ENCODE measurements around the gene RABGEF1.
A peak's percentile ranks its signal among the peaks of the same experiment; 100 is the strongest.
"Not testable (repeated sequence)": the region's sequence is repeated elsewhere in the genome, so short reads cannot be mapped to it uniquely, and the experiment has no call there.

The RABGEF1 gene

DNA sequence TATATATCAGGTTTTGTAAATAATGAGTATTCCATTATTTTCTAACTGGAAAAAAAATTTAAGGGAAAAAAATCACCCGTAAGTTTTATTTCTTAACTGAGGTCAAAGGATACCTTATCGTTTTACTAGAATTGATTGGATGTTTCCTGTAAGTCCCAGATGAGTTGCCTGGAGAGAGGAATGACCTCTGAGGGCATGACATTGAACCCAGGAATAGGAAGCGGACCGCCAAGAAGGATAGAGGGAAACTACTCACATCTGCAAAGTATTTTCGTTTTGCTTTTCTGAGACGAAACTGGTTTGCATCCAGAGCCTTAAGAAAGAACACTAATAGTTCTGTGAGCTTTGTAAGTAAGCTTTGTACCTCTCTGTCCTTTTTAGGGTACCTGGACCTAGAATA, 17.4 kb downstream of the RABGEF1 start:
- in situ Hi-C loops (cut with MboI; ENCODE audit: low pct_unique_long_range_greater_than_20kb, low sequenced_read_pairs) = no loop called here
- no peak for DNase-seq

DNA sequence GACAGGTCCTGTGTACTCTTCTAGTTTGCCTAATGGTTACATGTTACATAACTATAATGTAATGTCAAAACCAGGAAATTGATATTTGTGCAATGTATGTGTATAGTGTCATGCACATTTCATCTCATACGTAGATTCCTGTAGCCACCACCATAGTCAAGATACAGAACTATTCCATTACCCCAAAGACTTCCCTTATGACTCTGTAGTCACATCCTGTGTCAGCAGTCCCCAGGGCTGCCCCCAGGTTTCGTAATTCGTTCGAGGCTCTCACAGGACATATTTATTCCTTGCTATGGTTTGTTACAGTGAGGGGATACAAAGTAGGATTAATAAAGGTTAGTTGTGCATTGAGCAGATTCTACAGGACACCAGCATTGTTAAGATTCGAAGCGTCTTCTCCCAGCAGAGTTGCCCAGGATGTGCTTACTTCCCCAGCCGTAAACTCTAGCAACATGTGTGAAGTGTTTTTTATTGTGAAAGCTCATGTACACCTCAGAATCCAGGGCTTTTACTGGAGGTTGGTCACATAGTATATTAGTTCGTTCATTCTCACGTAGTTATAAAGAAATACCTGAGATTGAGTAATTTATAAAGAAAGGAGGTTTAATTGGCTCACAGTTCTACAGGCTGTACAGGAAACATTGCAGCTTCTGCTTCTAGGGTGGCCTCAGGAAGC, 18.6 kb downstream of the RABGEF1 start:
- in situ Hi-C loops (cut with MboI; ENCODE audit: low pct_unique_long_range_greater_than_20kb, low sequenced_read_pairs) = no loop called here
- DNase-seq = peak; percentile 53

DNA sequence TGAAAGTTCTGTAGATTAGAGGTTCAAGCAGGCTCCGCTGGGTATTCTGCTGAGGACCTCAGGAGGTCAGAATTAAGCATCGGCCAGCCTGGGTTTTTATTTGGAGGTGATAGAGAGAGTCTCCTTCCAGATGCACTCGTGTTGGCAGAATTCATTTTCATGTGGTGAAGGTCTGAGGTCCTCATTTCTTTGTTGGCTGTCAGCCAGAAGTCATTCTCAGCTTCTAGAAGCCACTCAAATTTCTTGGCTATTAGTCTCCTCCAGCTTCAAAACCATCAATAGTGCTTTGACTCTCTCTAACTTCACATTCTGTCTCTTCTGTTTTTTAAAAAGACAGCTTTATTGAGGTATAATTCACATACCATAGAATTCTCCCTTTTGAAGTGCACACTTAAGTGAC, 22.6 kb downstream of the RABGEF1 start:
- DNase-seq; in situ Hi-C loops (cut with MboI; ENCODE audit: low pct_unique_long_range_greater_than_20kb, low sequenced_read_pairs): not testable (repeated sequence)

DNA sequence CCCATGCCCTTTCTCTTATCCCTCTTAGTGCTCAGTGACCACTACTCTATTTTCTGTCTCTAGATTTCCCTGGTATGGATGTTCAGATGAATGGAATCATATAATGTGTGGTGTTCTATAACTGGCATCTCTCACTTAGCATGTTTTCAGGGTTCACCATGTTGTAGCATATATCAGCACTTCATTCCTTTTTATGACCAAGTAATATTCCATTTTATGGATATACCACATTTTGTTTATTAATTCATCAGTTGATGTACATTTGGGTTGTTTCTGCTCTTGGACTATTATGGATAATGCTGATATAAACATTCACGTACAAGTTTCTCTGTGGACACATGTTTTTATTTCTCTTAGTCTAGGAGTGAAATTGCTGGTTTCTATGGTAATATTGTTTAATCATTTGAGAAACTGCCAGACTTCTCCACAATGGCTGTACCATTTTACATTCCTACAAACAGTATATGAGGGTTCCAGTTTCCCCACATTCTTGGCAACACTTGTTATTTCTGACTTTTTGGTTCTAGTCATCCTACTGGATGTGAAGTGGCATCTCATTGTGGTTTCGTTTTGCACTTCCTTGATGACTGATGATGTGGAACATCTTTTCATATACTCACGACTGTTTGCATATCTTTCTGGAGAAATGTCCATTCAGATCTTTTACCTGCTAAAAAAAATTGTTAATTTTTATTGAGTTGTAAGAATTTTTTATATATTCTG, 23.3 kb downstream of the RABGEF1 start:
- peak; percentile 19 for DNase-seq
- in situ Hi-C loops (cut with MboI; ENCODE audit: low pct_unique_long_range_greater_than_20kb, low sequenced_read_pairs) = not testable (repeated sequence)

DNA sequence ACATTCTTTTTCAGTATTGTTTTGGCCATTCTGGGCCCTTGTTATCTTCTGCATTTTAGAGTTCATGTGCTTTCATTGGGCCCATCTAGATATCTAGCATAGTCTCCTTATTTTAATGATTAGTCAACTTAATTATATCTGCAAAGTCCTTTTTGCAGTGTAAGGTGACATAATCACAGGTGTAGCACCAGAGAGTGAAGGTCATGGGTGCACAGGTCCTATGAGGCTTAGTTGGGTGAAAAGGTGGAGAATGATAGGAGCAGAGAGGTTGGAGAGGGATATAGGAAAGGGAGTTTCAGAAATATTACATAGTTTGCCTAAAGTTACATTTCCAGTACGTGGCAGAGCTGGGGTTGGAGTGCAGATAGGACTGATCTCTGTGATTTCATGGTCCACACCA, 24.4 kb downstream of the RABGEF1 start:
- in situ Hi-C loops (cut with MboI; ENCODE audit: low pct_unique_long_range_greater_than_20kb, low sequenced_read_pairs); DNase-seq: not testable (repeated sequence)

DNA sequence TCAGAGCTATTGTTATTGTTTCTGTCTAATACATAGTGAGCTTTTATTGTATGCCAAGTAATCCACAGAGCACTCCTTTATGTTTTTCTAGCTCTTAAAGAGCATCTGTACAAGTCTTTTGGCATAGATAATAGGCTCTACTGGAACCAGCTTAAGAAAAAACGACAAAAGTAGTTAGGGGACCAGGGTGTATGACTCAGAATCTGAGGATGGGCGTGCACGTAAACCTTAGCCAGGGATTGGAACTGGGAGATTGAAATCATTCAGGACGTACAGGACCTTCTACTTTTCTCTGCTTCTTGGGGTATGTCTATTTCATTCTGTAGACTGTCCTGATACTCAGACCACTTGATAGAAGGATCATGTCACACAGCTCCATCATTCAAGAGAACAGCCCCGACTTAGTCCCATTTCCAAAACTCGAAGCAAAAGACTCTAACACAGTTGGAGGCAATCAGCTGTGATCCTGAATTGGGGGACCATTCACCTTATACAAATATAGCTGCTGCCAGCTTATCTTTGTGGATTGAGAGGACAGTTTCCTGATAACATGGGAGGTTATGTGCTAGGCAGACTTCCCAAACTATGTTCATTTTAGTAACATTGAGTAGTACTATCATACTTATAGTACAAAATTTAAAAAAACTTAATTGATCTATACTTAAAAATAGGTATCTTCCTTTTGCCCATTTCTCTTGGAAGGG, 24.9 kb downstream of the RABGEF1 start:
- in situ Hi-C loops (cut with MboI; ENCODE audit: low pct_unique_long_range_greater_than_20kb, low sequenced_read_pairs); DNase-seq: not testable (repeated sequence)

DNA sequence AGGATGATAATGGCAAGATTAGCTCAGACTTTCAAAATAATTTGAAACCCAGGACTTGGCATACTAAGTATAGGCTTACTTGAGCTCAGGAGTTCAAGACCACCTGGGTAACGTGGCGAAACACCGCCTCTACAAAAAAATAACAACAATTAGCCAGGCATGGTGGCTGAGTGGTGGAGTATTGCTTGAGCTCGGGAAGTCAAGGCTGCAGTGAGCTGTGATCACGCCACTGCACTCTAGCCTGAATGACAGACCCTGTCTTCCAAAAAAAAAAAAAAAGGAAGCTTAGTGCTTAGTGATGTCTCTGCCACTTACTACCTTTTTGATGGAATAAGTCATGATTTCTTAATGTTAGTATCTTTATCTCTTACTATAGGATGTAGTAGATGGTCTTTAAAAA, 25.5 kb downstream of the RABGEF1 start:
- peak; percentile 32 for DNase-seq
- in situ Hi-C loops (cut with MboI; ENCODE audit: low pct_unique_long_range_greater_than_20kb, low sequenced_read_pairs) = no loop called here

DNA sequence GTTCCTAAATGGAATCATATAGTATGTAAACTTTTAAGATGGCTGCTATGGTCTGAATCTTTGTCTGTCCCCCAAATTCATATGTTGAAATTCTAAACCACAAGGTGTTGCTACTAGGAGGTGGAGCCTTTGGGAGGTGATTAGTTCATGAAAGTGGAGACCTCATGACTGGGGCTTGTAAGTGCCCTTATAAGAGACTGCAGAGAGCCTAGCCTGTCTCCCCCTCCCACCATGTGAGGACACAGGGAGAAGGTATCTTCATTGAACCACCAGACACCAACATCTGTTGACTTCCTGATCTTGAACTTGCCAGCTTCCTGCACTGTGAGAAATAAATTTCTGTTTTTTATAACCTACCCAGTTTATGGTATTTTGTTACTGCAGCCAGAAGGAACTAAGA, 27.0 kb downstream of the RABGEF1 start:
- in situ Hi-C loops (cut with MboI; ENCODE audit: low pct_unique_long_range_greater_than_20kb, low sequenced_read_pairs) = not testable (repeated sequence)
- DNase-seq = peak; percentile 37

DNA sequence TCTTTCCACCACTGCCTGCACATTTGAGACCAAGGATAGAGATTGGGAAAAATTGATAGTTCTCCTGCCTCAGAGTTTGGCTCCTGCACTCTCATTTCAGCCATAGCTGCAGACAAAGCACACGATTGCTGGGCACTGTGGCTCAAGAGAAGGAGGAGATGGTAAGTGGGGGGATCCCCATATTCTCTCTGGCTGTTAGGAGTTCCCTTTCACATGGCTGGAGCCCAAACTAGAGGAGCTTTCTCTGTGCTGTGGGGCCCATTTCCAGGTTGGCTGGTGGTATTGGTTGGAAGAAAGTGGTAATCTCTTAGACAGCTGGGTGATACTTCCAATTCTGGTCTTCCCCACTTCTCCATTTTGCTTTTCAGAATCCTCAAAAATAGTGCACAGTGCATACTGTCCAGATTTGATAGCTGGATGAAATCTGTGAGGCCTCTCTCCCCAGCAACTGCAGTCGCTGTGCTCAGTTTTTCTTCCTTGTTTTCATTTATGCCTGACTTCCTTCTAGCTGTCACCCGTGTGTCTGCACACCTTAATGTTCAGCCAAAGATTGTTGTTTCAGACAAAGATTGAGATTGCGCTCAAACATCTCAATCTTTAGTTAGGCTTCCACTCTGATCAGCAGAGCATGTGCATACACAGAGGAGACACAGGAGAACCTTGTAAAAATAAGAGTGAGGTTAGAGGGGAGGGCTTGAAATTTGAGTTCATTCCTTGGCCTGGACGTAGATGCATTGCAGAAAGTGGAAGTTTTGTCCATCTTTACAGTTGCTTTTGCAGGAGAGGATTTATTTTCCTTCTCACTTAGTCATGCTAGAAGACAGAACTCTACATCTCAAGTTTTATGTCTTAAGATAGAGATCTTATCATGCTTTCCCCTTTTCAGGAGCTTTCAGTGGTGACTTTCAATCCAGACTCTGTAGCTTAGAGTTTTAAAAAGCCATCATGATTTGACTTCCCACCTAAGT, 28.6 kb downstream of the RABGEF1 start:
- DNase-seq = peak; percentile 37
- in situ Hi-C loops (cut with MboI; ENCODE audit: low pct_unique_long_range_greater_than_20kb, low sequenced_read_pairs) = no loop called here

DNA sequence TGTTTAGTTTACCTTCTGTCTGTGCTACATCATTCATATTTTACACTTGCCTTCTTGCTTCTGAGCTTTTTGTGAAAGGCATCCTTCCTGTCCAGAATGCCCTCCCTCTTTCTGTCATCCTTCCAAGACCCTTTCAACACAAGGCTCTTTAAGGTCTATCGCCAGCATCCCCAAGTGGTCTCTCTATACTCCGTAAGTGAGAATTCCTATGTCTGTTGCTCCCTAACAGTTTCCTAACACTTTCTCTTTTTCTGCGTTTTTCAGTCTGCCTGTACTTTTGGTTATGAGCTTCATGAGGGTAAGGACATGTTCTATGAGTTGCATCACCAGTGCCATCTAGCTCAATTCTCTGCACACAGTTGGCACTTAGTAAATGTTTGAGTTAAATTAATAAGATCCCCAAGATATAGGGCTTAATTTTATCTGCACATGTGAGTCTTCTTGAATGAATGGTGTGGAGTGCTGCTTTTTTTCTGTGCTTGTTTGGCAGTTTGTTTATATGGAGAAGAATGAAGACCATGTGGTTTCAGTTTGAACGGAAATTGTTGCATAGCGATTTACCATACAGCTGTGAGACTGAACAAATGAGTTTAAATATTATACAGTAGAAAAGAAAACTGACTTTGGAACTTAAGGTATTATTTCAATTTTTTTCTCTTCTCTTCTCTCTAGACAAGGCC, 29.4 kb downstream of the RABGEF1 start:
- in situ Hi-C loops (cut with MboI; ENCODE audit: low pct_unique_long_range_greater_than_20kb, low sequenced_read_pairs) = no loop called here
- no peak for DNase-seq

DNA sequence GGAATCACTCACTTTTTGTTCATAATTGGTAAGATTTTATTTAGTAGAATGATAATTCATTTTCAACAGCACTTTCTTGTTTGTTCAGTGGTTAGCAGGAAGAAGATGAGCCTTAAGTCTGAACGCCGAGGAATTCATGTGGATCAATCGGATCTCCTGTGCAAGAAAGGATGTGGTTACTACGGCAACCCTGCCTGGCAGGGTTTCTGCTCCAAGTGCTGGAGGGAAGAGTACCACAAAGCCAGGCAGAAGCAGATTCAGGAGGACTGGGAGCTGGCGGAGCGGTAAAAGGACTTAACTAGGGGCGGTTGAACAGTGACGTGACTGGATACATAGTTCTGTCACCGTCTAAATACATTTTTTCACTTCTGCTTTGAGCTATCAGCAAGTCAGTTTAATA, 31.3 kb downstream of the RABGEF1 start:
- in situ Hi-C loops (cut with MboI; ENCODE audit: low pct_unique_long_range_greater_than_20kb, low sequenced_read_pairs) = no loop called here
- DNase-seq = no peak

DNA sequence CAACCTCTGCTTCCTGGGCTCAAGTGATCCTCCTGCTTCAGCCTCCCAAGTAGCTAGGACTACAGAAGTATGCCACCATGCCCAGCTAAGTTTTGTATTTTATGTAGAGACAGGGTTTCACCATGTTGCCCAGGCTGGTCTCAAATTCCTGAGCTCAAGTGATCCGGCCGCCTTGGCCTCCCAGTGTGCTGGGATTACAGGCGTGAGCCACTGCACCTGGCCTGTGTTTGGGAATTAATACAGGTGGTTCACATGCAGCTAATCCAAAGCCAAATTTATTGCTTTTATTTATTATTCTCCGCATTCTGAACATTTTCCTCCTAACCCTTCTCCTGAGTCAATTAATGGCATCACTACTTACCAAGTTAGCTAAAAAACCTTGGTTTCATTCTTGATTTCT, 33.2 kb downstream of the RABGEF1 start:
- in situ Hi-C loops (cut with MboI; ENCODE audit: low pct_unique_long_range_greater_than_20kb, low sequenced_read_pairs); DNase-seq: not testable (repeated sequence)

DNA sequence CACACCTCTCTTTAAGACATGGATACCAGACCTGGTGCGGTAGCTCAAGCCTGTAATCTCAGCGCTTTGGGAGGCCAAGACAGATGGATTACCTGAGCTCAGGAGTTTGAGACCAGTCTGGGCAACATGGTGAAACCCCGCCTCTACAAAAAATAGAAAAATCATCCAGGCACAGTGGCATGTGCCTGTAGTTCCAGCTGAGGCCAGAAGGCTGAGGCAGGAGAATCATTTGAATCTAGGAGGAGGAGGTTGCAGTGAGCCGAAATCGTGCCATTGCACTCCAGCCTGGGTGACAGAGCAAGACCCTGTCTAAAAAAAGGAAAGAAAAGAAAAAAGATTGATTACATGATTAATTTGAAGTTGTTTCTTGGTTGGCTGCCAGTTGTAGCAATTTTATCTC, 35.9 kb downstream of the RABGEF1 start:
- in situ Hi-C loops (cut with MboI; ENCODE audit: low pct_unique_long_range_greater_than_20kb, low sequenced_read_pairs); DNase-seq: not testable (repeated sequence)

DNA sequence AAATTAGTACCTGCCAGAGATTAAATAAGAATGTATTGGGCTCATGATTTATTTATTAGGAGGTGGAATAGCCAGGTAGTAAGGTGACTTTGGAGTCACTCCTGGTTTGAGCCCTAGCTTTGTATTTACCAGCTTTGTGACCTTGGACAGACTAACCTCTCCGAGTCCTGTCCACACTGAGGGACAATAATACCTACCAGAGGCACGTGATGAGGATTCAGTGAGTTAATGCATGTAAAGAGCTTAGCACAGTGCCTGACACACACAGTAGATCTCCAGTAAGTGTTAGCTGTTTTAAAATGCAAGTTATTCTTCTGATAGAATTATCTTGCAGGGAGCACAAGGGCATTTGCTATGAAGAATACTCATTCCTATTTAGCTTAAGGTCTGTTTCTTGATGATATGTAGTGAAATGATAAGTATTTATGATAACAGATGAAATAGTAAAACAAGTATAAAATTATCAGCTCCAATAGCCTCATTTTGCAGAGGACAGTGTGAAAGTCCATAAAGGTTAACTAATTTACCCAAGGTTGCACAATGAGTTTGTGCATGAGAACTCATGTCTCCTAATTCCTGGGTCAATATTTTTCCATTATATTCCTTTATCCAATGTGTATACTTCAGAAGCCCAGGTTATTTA, 36.4 kb downstream of the RABGEF1 start:
- in situ Hi-C loops (cut with MboI; ENCODE audit: low pct_unique_long_range_greater_than_20kb, low sequenced_read_pairs) = no loop called here
- no peak for DNase-seq

DNA sequence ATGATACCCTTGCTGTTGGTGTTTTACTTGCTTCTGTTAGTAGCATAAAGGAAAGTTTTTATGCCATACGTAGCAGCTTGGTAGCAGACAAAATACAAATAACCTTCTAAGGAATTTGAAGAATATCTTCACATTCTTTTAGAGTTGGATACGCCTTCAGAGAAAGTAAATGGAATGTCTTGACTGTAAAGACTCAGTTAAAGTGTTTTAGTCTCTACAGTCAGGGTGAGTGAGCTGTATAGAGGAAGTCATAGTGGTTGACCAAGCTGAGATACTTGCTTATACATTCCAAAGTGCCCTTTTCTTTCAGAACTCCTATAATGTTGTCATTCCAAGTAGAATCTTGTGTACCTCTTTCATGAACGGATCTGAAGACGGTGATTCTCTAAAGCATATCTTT, 37.7 kb downstream of the RABGEF1 start:
- in situ Hi-C loops (cut with MboI; ENCODE audit: low pct_unique_long_range_greater_than_20kb, low sequenced_read_pairs) = no loop called here
- no peak for DNase-seq

DNA sequence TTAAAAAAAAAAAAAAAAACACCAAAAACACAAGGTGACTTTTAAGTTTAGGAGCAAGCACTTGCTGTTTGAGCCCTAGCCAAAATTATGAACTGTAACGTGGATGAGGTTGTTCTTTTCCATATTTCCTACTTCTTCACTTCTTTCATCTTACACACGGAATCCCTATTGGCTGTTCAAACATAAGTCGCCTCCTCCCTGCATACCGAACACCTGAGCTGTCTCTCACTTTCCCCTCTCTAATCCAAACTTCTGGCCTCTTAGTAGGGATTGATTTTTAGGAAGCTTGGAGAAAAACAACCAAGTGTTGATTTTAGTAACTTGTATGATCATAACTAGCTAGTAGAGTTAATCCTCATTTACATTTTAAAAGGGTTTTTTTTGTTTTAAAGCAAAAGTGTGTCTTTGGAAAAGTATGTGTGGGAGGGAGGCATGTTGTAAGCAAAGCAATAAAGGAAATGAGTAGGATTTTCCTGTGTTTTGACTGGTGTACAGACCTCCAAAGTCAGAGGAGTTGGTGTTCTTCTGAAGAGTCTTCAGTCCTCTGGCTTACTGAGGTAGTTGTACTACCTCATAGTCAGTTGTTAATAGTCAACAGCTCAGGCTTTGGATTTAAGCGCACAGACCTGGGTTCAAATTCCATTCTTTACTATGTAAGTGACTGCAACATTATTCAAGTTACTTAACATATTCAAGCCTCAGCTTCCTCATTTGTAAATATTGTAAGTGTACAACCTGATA, 39.3 kb downstream of the RABGEF1 start:
- in situ Hi-C loops (cut with MboI; ENCODE audit: low pct_unique_long_range_greater_than_20kb, low sequenced_read_pairs) = no loop called here
- DNase-seq = no peak

DNA sequence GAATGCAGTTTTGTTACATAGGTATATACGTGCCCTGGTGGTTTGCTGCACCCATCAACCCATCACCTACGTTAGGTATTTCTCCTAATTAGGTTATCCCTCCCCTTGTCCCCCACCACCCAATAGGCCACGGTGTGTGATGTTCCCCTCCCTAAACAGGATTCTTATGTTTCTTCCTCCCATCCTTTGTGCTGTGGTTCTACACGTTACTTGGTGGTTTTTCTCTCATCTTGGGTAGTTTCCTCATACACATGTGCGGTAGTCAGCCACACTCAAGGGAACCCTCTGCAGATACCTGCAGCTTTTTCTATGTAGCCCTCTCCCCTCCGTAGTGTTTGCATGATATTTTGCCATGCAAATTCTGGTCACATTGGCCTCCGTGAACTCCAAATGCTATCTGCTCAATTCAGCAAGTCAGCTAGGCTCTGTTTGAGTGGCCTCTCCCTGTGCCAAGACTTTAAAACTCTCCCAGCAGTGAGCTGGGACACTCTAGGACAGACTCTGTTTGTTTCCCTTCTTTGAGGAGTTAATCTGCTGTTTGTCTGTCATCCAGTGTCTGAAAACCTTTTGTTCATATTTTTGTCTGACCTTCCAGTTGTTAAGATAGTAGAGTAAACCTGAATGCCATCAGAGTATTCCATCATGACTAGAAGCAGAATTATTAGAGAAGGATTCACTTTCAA, 41.0 kb downstream of the RABGEF1 start:
- in situ Hi-C loops (cut with MboI; ENCODE audit: low pct_unique_long_range_greater_than_20kb, low sequenced_read_pairs) = no loop called here
- DNase-seq = no peak
